ENCODE data around the gene GGCT.

DNA sequence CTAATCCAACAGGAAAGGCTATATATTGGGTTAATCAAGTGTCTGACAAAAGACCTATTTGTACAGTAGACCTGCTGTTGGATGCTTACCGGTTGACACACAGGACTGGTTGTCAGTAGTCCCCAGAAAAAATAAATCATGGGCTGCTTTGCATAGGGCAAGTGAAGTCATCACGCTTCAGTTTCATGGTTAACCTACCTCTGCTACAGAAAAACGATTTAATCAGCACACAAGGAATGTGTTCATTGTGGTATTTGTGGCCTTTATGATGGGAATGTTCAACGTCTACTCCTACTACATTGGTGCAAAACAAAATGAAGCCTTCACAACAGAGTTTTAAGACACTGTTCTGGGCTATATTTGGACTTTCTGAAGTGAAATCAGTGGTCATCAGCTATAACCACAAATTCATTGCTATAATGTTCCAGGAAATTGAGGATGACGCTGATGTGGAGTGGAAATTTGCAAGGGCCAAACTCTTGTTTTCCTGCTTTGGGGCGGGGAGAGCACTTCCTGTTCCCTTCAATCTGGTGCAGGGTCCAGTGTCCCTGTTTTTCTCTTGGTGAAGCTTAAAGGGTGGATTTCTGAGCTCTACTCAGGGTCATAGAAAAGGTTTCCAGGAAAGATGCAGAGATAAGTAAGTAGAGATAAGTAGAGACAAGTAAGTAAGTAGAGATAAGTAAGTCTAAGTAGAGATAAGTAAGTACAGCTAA is 39.3 kb upstream of the GGCT start:
- TF ChIP-seq, protein P1, sequence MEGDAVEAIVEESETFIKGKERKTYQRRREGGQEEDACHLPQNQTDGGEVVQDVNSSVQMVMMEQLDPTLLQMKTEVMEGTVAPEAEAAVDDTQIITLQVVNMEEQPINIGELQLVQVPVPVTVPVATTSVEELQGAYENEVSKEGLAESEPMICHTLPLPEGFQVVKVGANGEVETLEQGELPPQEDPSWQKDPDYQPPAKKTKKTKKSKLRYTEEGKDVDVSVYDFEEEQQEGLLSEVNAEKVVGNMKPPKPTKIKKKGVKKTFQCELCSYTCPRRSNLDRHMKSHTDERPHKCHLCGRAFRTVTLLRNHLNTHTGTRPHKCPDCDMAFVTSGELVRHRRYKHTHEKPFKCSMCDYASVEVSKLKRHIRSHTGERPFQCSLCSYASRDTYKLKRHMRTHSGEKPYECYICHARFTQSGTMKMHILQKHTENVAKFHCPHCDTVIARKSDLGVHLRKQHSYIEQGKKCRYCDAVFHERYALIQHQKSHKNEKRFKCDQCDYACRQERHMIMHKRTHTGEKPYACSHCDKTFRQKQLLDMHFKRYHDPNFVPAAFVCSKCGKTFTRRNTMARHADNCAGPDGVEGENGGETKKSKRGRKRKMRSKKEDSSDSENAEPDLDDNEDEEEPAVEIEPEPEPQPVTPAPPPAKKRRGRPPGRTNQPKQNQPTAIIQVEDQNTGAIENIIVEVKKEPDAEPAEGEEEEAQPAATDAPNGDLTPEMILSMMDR (IDR thresholded peaks at IDR 0.05): no peak
- TF ChIP-seq ZFX (IDR thresholded peaks at IDR 0.05; ENCODE audit: borderline replicate concordance): no peak
